ENCODE results near the gene SRCIN1. TPM values are rescaled to one million over a fixed set of nuclear protein-coding genes. Genes with fewer than 3 reads are reported as not detected.
A peak's percentile ranks its signal among the peaks of the same experiment; 100 is the strongest.

The SRCIN1 gene
- total RNA-seq, 1 donor from 2014 or later = 0.59 TPM

GRCh38 chr17:38575781-38576180 lies 30.0 kb downstream of the SRCIN1 start:
- Mint-ChIP-seq H3K4me1 (ENCODE audit: unreplicated experiment) (peaks cover 5% of the 10 kb centered on the region), H3K36me3 (ENCODE audit: low read depth, unreplicated experiment) (peaks cover 4% of the 10 kb centered on the region), H3K9me3 (ENCODE audit: unreplicated experiment) (no peaks in the 10 kb centered on the region), H3K27ac (ENCODE audit: unreplicated experiment) (no peak overlapping the region), H3K27me3 (ENCODE audit: unreplicated experiment) (peaks cover 64% of the 10 kb centered on the region), H3K4me3 (ENCODE audit: unreplicated experiment) (no peak overlapping the region)
- no peak for DNase-seq (ENCODE audit: low spot score)
- TF ChIP-seq CTCF (IDR thresholded peaks at IDR 0.05; ENCODE audit: unreplicated experiment) = no peak

GRCh38 chr17:38574712-38575111 lies 31.0 kb downstream of the SRCIN1 start:
- no peak overlapping the region for H3K4me3 Mint-ChIP-seq (ENCODE audit: unreplicated experiment)
- peaks cover 62% of the 10 kb centered on the region for H3K27me3 Mint-ChIP-seq (ENCODE audit: unreplicated experiment)
- DNase-seq (ENCODE audit: low spot score) = no peak
- peaks cover 5% of the 10 kb centered on the region for H3K4me1 Mint-ChIP-seq (ENCODE audit: unreplicated experiment)
- H3K36me3 Mint-ChIP-seq (ENCODE audit: low read depth, unreplicated experiment) = peaks cover 4% of the 10 kb centered on the region
- H3K9me3 Mint-ChIP-seq (ENCODE audit: unreplicated experiment) = no peaks in the 10 kb centered on the region
- H3K27ac Mint-ChIP-seq (ENCODE audit: unreplicated experiment) = no peak overlapping the region
- TF ChIP-seq CTCF (IDR thresholded peaks at IDR 0.05; ENCODE audit: unreplicated experiment) = no peak

- H3K4me1 Mint-ChIP-seq (ENCODE audit: unreplicated experiment) = peaks cover 5% of the 10 kb centered on the region
- H3K27ac Mint-ChIP-seq (ENCODE audit: unreplicated experiment) = no peak overlapping the region
- DNase-seq (ENCODE audit: low spot score) = peak; percentile 35
- H3K9me3 Mint-ChIP-seq (ENCODE audit: unreplicated experiment) = no peaks in the 10 kb centered on the region
- no peak for TF ChIP-seq CTCF (IDR thresholded peaks at IDR 0.05; ENCODE audit: unreplicated experiment)
- peaks cover 60% of the 10 kb centered on the region for H3K27me3 Mint-ChIP-seq (ENCODE audit: unreplicated experiment)
- no peak overlapping the region for H3K4me3 Mint-ChIP-seq (ENCODE audit: unreplicated experiment)
- peaks cover 4% of the 10 kb centered on the region for H3K36me3 Mint-ChIP-seq (ENCODE audit: low read depth, unreplicated experiment)
Observed at GRCh38 chr17:38572669-38573365, 32.9 kb downstream of the SRCIN1 start.

- Mint-ChIP-seq H3K4me3 (ENCODE audit: unreplicated experiment) (no peak overlapping the region), H3K9me3 (ENCODE audit: unreplicated experiment) (no peaks in the 10 kb centered on the region), H3K36me3 (ENCODE audit: low read depth, unreplicated experiment) (peaks cover 4% of the 10 kb centered on the region), H3K27ac (ENCODE audit: unreplicated experiment) (no peak overlapping the region), H3K4me1 (ENCODE audit: unreplicated experiment) (peaks cover 5% of the 10 kb centered on the region), H3K27me3 (ENCODE audit: unreplicated experiment) (peaks cover 54% of the 10 kb centered on the region)
- TF ChIP-seq CTCF (IDR thresholded peaks at IDR 0.05; ENCODE audit: unreplicated experiment) = no peak
- no peak for DNase-seq (ENCODE audit: low spot score)
Observed at GRCh38 chr17:38571833-38572668, 33.7 kb downstream of the SRCIN1 start.

Measured in endothelial cell (in vitro differentiated cells).